SK-N-SH (cell line): ENCODE measurements around the gene PEX10. TPM values are rescaled to one million over a fixed set of nuclear protein-coding genes. Genes with fewer than 3 reads are reported as not detected.

Source experiments
- CTCF ChIA-PET: fragments of 300-600, 350-600 bp; formaldehyde crosslinking; extraction: SDS; loops from one replicate; lab custom pipeline; 2021; lab: Yijun Ruan, JAX
- POLR2A ChIA-PET: fragments of 350-600 bp; sonication (Branson Sonifier 250); formaldehyde crosslinking; extraction: SDS; loops from one replicate; lab custom pipeline; 2020; ENCODE audit warnings: antibody characterized with exemption, inconsistent platforms; lab: Yijun Ruan, JAX
- DNase-seq: peaks from one replicate; pipeline ENCODE4 v3.0.0; 2012
- H2AFZ ChIP-seq: fragments of 200-600 bp; sonication (generic); 2 replicates; pipeline ENCODE4 v1.8.1; 2016; ENCODE audit warnings: antibody characterized with exemption, mild to moderate bottlenecking, low read depth
- H3F3A ChIP-seq: fragments of 200-600 bp; sonication (generic); replicated peaks from 2 replicates; pipeline ENCODE3; 2016; ENCODE audit warnings: antibody characterized with exemption, mild to moderate bottlenecking; ENCODE audit not compliant: insufficient read depth
- H3K27ac ChIP-seq, 2 experiments: fragments of 200-500 bp in 1 of 2; fragments of 200-600 bp in 1 of 2; sonication (Bioruptor generic) in 1 of 2; sonication (generic), shearing (Covaris generic) in 1 of 2; 2 replicates each; pipeline versions ENCODE4 v1.5.1 to v1.6.1; 2014 to 2016; ENCODE audit warnings: low read depth in 2 of 2, inconsistent platforms in 1 of 2, low read length in 1 of 2, mild to moderate bottlenecking in 1 of 2, mixed read lengths in 1 of 2
- H3K27me3 ChIP-seq: fragments of 200-600 bp; sonication (generic), shearing (Covaris generic); 2 replicates; pipeline ENCODE4 v1.6.1; 2016; ENCODE audit warnings: mixed run types; ENCODE audit not compliant: insufficient read depth
- H3K36me3 ChIP-seq, 2 experiments: fragments of 200-500 bp in 1 of 2; fragments of 200-600 bp in 1 of 2; sonication (Bioruptor generic) in 1 of 2; sonication (generic) in 1 of 2; replicated peaks in 1 of 2; 2 replicates each; pipeline versions ENCODE3 to v1.5.1; 2014 to 2016; ENCODE audit warnings: low read length in 1 of 2, mild to moderate bottlenecking in 1 of 2; ENCODE audit not compliant: insufficient read depth in 2 of 2, control insufficient read depth in 1 of 2
- H3K4me1 ChIP-seq, 2 experiments: fragments of 200-500 bp in 1 of 2; fragments of 200-600 bp in 1 of 2; sonication (Bioruptor generic) in 1 of 2; sonication (generic), shearing (Covaris generic) in 1 of 2; 2 replicates each; pipeline versions ENCODE4 v1.5.1 to v1.6.1; 2014 to 2016; ENCODE audit warnings: low read depth in 1 of 2, low read length in 1 of 2, mixed run types in 1 of 2; ENCODE audit not compliant: insufficient read depth in 2 of 2, control insufficient read depth in 1 of 2
- H3K4me2 ChIP-seq: fragments of 200-600 bp; sonication (generic), shearing (Covaris generic); 2 replicates; pipeline ENCODE4 v1.6.1; 2017; ENCODE audit warnings: mixed run types
- H3K4me3 ChIP-seq, 2 experiments: fragments of 200-500 bp in 1 of 2; fragments of 200-600 bp in 1 of 2; sonication (Bioruptor generic) in 1 of 2; sonication (generic), shearing (Covaris generic) in 1 of 2; 2 replicates each; pipeline versions ENCODE4 v1.5.1 to v1.8.1; 2014 to 2016; ENCODE audit warnings: low read depth in 2 of 2, inconsistent platforms in 1 of 2, low read length in 1 of 2, mild to moderate bottlenecking in 1 of 2, mixed read lengths in 1 of 2, moderate library complexity in 1 of 2
- H3K79me2 ChIP-seq: fragments of 200-600 bp; sonication (generic); 2 replicates; pipeline ENCODE4 v1.8.1; 2017; ENCODE audit warnings: mild to moderate bottlenecking; ENCODE audit not compliant: insufficient read depth
- H3K9ac ChIP-seq: fragments of 200-600 bp; sonication (generic); 2 replicates; pipeline ENCODE4 v1.6.1; 2017; ENCODE audit warnings: mixed run types
- H3K9me2 ChIP-seq: fragments of 200-600 bp; sonication (generic); 2 replicates; pipeline ENCODE4 v1.6.1; 2017; ENCODE audit warnings: mixed run types
- H3K9me3 ChIP-seq: fragments of 200-600 bp; sonication (generic); 2 replicates; pipeline ENCODE4 v1.6.1; 2017; ENCODE audit warnings: mixed run types, mild to moderate bottlenecking, moderate library complexity
- H4K20me1 ChIP-seq: fragments of 200-600 bp; sonication (generic); 2 replicates; pipeline ENCODE4 v1.6.1; 2017; ENCODE audit warnings: mild to moderate bottlenecking, mixed run types; ENCODE audit not compliant: insufficient read depth
- CHD2 ChIP-seq: fragments of 150-350 bp; IDR thresholded peaks from 2 replicates; pipeline ENCODE4 v1.6.1; 2018; ENCODE audit warnings: low read length; ENCODE audit not compliant: partially characterized antibody
- EP300 ChIP-seq, 2 experiments: IDR thresholded peaks; 2 replicates each; pipeline versions ENCODE4 v1.4.0 to v1.6.1; 2012; ENCODE audit warnings: borderline replicate concordance in 1 of 2, low read depth in 1 of 2, low read length in 1 of 2
- FOSL2 ChIP-seq: IDR thresholded peaks from 2 replicates; pipeline ENCODE4 v1.4.0; 2012; ENCODE audit warnings: low read depth, mild to moderate bottlenecking, moderate library complexity, borderline replicate concordance
- FOXJ3 ChIP-seq: sonication (generic); formaldehyde crosslinking; IDR thresholded peaks from 2 replicates; pipeline ENCODE4 v1.5.1; 2020; ENCODE audit warnings: mild to moderate bottlenecking, missing genetic modification reagents
- GABPA ChIP-seq: IDR thresholded peaks from 2 replicates; pipeline ENCODE4 v1.4.0; 2012; ENCODE audit warnings: low read depth, mild to moderate bottlenecking
- GATA2 ChIP-seq: sonication (generic); formaldehyde crosslinking; IDR thresholded peaks from 2 replicates; pipeline ENCODE4 v1.5.0; 2020; ENCODE audit warnings: mild to moderate bottlenecking, missing genetic modification reagents
- MEF2A ChIP-seq: IDR thresholded peaks from 2 replicates; pipeline ENCODE4 v1.4.0; 2012; ENCODE audit warnings: low read depth, borderline replicate concordance
- NRF1 ChIP-seq: IDR thresholded peaks from 2 replicates; pipeline ENCODE4 v1.6.1; 2012; ENCODE audit warnings: low read depth, mild to moderate bottlenecking, low read length
- POLR2AphosphoS5 ChIP-seq: IDR thresholded peaks from 2 replicates; pipeline ENCODE4 v1.6.1; 2012; ENCODE audit warnings: low read depth, low read length
- RCOR1 ChIP-seq: fragments of 150-350 bp; IDR thresholded peaks from 2 replicates; pipeline ENCODE4 v1.6.1; 2017; ENCODE audit warnings: antibody characterized with exemption, low read length
- RFX5 ChIP-seq: IDR thresholded peaks from 2 replicates; pipeline ENCODE4 v1.6.1; 2012; ENCODE audit warnings: mild to moderate bottlenecking, improper control_type of control experiment, low read length
- RXRA ChIP-seq: IDR thresholded peaks from 2 replicates; pipeline ENCODE4 v1.4.0; 2012; ENCODE audit warnings: low read depth, mild to moderate bottlenecking, borderline replicate concordance
- SMC3 ChIP-seq: IDR thresholded peaks from 2 replicates; pipeline ENCODE4 v1.6.1; 2012; ENCODE audit warnings: low read depth, low read length, improper control_type of control experiment
- TAF1 ChIP-seq: IDR thresholded peaks from 2 replicates; pipeline ENCODE4 v1.6.1; 2012; ENCODE audit warnings: low read depth, mild to moderate bottlenecking, low read length, moderate library complexity, borderline replicate concordance
- WGBS: methylation state at CpG from one replicate; pipeline ENCODE4 v1.1.6; 2017; ENCODE audit warnings: low lambda C conversion rate; 5-methylcytosine and 5-hydroxymethylcytosine counted together
- polyA plus RNA-seq, 3 experiments: library from polyadenylated mRNA; depleted of rRNA; stranded (reverse); fragments of >200 nt; gene quantifications; 2 replicates each; pipeline ENCODE4 v1.2.3, GENCODE V29; 2012
- TF ChIP-seq, protein P1 (sequence below): IDR thresholded peaks from 2 replicates; pipeline ENCODE4 v1.6.1; 2012; ENCODE audit warnings: mild to moderate bottlenecking, low read depth, low read length, moderate library complexity
- TF ChIP-seq, protein P2 (sequence below): fragments of 150-350 bp; IDR thresholded peaks from 2 replicates; pipeline ENCODE4 v1.6.1; 2017; ENCODE audit warnings: antibody characterized with exemption, low read length, low read depth, borderline replicate concordance
- TF ChIP-seq, protein P3 (sequence below): IDR thresholded peaks from 2 replicates; pipeline ENCODE4 v1.4.0; 2012; ENCODE audit warnings: low read depth, borderline replicate concordance
- TF ChIP-seq, protein P4 (sequence below): IDR thresholded peaks from 2 replicates; pipeline ENCODE4 v1.4.0; 2012; ENCODE audit warnings: low read depth, borderline replicate concordance

Gene PEX10
- polyA plus RNA-seq, 1 of the 3 experiments (the other 2 are of a cell fraction), result 28.6 TPM

GRCh38 chr1:2426540-2426939, 14.2 kb upstream of the PEX10 start:
- Histone ChIP-seq H3F3A (no peaks in the 10 kb centered on the region), H2AFZ (no peak overlapping the region), H3K36me3 (no peaks in the 10 kb centered on the region), H3K9me3 (no peaks in the 10 kb centered on the region), H4K20me1 (no peaks in the 10 kb centered on the region), H3K4me2 (no peak overlapping the region), H3K27me3 (no peaks in the 10 kb centered on the region), H3K9me2 (no peaks in the 10 kb centered on the region)
- 56% methylated on average over 3 of the region's 18 CpGs for WGBS
- POLR2A ChIA-PET, result no interaction called here
- CTCF ChIA-PET, result interaction anchor here (2.7 kb wide), 1 partner anchor 11 kb away, joined by 12 read pairs; no protein-coding TSS in a partner anchor
- DNase-seq, result no peak
- TF ChIP-seq MEF2A, result no peak
- no peak for TF ChIP-seq CHD2
- TF ChIP-seq RXRA, result no peak
- TF ChIP-seq SMC3, result no peak
- TF ChIP-seq, protein P1, sequence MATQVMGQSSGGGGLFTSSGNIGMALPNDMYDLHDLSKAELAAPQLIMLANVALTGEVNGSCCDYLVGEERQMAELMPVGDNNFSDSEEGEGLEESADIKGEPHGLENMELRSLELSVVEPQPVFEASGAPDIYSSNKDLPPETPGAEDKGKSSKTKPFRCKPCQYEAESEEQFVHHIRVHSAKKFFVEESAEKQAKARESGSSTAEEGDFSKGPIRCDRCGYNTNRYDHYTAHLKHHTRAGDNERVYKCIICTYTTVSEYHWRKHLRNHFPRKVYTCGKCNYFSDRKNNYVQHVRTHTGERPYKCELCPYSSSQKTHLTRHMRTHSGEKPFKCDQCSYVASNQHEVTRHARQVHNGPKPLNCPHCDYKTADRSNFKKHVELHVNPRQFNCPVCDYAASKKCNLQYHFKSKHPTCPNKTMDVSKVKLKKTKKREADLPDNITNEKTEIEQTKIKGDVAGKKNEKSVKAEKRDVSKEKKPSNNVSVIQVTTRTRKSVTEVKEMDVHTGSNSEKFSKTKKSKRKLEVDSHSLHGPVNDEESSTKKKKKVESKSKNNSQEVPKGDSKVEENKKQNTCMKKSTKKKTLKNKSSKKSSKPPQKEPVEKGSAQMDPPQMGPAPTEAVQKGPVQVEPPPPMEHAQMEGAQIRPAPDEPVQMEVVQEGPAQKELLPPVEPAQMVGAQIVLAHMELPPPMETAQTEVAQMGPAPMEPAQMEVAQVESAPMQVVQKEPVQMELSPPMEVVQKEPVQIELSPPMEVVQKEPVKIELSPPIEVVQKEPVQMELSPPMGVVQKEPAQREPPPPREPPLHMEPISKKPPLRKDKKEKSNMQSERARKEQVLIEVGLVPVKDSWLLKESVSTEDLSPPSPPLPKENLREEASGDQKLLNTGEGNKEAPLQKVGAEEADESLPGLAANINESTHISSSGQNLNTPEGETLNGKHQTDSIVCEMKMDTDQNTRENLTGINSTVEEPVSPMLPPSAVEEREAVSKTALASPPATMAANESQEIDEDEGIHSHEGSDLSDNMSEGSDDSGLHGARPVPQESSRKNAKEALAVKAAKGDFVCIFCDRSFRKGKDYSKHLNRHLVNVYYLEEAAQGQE, result no peak
- no peak for TF ChIP-seq NRF1
- TF ChIP-seq RFX5, result no peak
- no peak for TF ChIP-seq EP300 (IDR thresholded peaks at IDR 0.05; ENCODE audit: borderline replicate concordance in 1 of 2, low read depth in 1 of 2, low read length in 1 of 2)
- no peak for TF ChIP-seq FOSL2
- TF ChIP-seq RCOR1, result no peak
- no peak for TF ChIP-seq FOXJ3 (CRISPR knock-in tag)
- TF ChIP-seq, protein P2, sequence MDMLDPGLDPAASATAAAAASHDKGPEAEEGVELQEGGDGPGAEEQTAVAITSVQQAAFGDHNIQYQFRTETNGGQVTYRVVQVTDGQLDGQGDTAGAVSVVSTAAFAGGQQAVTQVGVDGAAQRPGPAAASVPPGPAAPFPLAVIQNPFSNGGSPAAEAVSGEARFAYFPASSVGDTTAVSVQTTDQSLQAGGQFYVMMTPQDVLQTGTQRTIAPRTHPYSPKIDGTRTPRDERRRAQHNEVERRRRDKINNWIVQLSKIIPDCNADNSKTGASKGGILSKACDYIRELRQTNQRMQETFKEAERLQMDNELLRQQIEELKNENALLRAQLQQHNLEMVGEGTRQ, result no peak
- no peak for TF ChIP-seq GATA2 (CRISPR knock-in tag)
- TF ChIP-seq, protein P3, sequence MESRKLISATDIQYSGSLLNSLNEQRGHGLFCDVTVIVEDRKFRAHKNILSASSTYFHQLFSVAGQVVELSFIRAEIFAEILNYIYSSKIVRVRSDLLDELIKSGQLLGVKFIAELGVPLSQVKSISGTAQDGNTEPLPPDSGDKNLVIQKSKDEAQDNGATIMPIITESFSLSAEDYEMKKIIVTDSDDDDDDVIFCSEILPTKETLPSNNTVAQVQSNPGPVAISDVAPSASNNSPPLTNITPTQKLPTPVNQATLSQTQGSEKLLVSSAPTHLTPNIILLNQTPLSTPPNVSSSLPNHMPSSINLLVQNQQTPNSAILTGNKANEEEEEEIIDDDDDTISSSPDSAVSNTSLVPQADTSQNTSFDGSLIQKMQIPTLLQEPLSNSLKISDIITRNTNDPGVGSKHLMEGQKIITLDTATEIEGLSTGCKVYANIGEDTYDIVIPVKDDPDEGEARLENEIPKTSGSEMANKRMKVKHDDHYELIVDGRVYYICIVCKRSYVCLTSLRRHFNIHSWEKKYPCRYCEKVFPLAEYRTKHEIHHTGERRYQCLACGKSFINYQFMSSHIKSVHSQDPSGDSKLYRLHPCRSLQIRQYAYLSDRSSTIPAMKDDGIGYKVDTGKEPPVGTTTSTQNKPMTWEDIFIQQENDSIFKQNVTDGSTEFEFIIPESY, result no peak
- TF ChIP-seq POLR2AphosphoS5, result no peak
- no peak for TF ChIP-seq GABPA
- TF ChIP-seq, protein P4, sequence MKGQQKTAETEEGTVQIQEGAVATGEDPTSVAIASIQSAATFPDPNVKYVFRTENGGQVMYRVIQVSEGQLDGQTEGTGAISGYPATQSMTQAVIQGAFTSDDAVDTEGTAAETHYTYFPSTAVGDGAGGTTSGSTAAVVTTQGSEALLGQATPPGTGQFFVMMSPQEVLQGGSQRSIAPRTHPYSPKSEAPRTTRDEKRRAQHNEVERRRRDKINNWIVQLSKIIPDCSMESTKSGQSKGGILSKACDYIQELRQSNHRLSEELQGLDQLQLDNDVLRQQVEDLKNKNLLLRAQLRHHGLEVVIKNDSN, result no peak
- TF ChIP-seq TAF1, result no peak
- TF ChIP-seq, all 33 proteins: peak for 0
- H3K79me2 ChIP-seq, result no peaks in the 10 kb centered on the region
- no peak overlapping the region for H3K4me3 ChIP-seq
- H3K4me1 ChIP-seq, result peaks cover 0 to under 1% of the 10 kb centered on the region in 2 experiments; a peak in 1 of 4 replicates
- H3K27ac ChIP-seq, result no peak overlapping the region
- H3K9ac ChIP-seq, result no peak overlapping the region
